Muscle layer of duodenum (tissue), 2 donors: ENCODE results near the gene SPNS2.

Source experiments
- H3K27ac ChIP-seq: one replicate; pipeline ENCODE4 v1.7.0; 2013; ENCODE audit warnings: mild to moderate bottlenecking, low read length
- H3K27me3 ChIP-seq: one replicate; pipeline ENCODE4 v1.7.0; 2013; ENCODE audit warnings: low read depth, mild to moderate bottlenecking, control low read depth, low read length
- H3K36me3 ChIP-seq, 2 donors: one replicate each; pipeline ENCODE4 v1.7.0; 2013; ENCODE audit warnings: low read length in 2 of 2, control low read depth in 1 of 2, mild to moderate bottlenecking in 1 of 2; ENCODE audit not compliant: insufficient read depth in 2 of 2, control insufficient read depth in 1 of 2
- H3K4me1 ChIP-seq, 2 donors: one replicate each; pipeline ENCODE4 v1.7.0; 2013; ENCODE audit warnings: low read length in 2 of 2, mild to moderate bottlenecking in 2 of 2, control low read depth in 1 of 2, moderate library complexity in 1 of 2; ENCODE audit not compliant: insufficient read depth in 2 of 2, control insufficient read depth in 1 of 2
- H3K4me3 ChIP-seq, 2 donors: one replicate each; pipeline ENCODE4 v1.7.0; 2013; ENCODE audit warnings: low read length in 2 of 2, low read depth in 1 of 2, mild to moderate bottlenecking in 1 of 2
- H3K9me3 ChIP-seq, 2 donors: one replicate each; pipeline ENCODE4 v1.7.0; 2013; ENCODE audit warnings: low read length in 2 of 2, control low read depth in 1 of 2, mild to moderate bottlenecking in 1 of 2; ENCODE audit not compliant: control insufficient read depth in 1 of 2
- donor health status: healthy.

Gene SPNS2

DNA sequence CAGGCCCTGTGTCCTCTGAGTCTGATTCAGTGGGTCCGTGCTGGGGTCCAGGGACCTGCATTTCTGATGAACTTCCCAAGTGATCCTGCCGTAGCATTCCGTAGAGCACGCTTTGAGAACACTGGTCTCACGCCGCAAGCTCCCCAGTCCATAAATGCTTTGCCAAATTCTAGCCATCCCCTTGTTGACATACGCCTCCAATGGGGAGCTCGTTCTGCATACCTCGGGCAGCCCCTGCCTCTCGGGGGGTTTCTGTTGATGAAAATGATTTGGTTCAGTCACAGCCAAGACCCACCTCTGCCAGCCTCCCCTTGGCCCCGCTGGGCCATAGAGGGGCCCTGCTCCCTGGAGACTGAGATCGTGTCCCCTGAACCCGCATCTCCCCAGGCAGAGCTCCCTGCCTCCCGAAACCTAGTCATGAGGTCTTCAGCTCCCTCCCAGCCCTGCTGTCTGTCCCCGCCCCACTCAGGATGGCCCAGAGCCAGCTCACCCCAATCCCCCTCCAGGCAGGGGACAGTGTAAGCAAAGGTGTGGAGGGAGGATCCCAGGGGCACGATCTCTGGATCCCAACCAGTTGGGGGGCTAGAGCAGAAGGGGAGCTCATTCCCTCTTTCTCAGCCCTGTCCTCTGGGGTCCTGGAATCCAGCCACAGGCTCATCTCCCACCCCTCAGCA is 16.2 kb upstream of the SPNS2 start:
- no peaks in the 10 kb centered on the region for H3K27me3 ChIP-seq
- peaks cover 4% of the 10 kb centered on the region in 2 donors for H3K4me1 ChIP-seq
- H3K4me3 ChIP-seq: no peak overlapping the region
- H3K27ac ChIP-seq: peak overlapping the region; percentile 4
- H3K9me3 ChIP-seq: no peaks in the 10 kb centered on the region
- H3K36me3 ChIP-seq: no peaks in the 10 kb centered on the region

DNA sequence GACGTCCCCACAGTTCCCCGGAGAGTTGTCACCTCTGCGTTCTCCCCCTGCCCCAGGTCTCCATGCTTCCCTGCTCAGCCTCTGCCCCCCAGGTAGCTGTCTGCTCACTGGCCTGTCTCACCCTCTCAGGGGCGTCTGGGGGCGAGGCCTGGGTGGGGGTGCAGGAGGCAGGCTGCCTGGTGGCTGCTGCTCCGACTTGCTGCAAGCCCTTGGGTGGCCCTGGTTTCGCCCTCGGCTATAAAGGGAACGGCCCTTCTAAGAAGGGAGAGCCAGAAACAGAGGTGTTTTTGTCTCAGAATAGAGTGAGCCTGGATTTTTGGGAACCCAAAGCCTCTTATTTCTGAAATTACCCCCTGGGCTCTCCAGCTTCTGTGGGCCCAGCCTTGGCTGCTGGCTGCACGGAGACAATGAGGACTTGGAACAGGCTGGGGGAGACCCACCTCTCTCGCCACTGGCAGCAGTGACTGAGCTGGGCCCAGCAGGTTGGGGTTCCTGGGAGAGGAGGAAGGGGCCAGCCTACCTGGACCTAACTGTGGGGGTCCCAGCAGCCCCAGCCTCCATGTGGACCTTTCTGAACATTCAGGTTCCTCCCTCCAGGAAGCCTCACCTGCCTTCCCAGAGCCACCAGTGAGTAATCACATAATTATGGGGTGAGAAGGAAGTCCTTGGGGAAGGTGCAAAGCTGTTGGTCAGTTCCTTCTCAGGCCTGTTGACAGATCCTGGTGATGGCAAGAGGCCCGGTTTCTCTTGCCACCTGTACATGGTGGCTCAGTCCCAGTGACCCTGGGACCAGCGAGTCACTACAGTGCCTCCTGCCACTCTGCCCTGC is 15.5 kb upstream of the SPNS2 start:
- H3K9me3 ChIP-seq: no peaks in the 10 kb centered on the region
- H3K4me1 ChIP-seq: peaks cover 4% of the 10 kb centered on the region in 2 donors
- H3K27me3 ChIP-seq: no peaks in the 10 kb centered on the region
- H3K27ac ChIP-seq: peak overlapping the region; percentile 51
- no peak overlapping the region for H3K4me3 ChIP-seq
- H3K36me3 ChIP-seq: no peaks in the 10 kb centered on the region

DNA sequence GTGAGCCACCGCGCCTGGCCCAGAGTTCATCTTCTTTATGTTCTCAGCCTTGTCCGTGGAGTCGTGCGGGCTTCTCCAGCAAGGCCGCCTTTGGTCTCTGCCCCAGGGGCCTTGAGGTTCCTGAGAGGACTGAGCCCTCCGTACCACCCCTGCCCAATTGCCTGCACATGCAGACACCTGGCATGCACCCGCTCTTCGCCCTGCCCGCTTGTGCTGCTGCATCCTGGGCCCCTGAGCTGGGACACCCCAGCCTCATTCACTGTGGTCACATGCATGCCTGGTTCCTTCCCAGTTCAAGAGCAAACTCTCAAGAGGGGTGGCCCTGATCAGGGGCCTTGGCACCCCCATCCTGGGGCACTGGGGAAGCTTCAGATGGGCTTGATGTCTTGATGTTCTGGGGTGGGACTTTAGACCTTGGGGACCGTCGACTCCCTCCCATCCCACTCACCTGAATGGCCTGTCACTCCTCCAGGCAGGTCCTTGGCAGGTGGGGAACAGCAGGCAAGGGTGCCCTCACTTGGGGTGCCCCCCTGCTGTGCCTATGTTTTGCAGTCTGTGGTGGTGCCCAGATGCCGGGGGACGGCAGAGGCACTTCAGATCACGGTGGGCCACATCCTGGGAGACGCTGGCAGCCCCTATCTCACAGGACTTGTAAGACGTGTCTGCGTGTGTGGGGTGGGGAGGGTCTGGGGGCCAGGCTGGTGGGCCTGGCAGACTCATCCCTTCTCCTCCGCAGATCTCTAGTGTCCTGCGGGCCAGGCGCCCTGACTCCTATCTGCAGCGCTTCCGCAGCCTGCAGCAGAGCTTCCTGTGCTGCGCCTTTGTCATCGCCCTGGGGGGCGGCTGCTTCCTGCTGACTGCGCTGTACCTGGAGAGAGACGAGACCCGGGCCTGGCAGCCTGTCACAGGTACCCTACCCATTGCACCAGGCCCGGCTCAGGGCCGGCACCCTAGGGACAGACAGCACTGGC is 12.7 kb upstream of the SPNS2 start:
- H3K9me3 ChIP-seq: no peaks in the 10 kb centered on the region
- H3K36me3 ChIP-seq: no peaks in the 10 kb centered on the region
- no peak overlapping the region for H3K27ac ChIP-seq
- peaks cover 2 to 4% of the 10 kb centered on the region in 2 donors for H3K4me1 ChIP-seq
- H3K4me3 ChIP-seq: peak overlapping the region in 1 of 2 donors; percentile 7
- no peaks in the 10 kb centered on the region for H3K27me3 ChIP-seq

DNA sequence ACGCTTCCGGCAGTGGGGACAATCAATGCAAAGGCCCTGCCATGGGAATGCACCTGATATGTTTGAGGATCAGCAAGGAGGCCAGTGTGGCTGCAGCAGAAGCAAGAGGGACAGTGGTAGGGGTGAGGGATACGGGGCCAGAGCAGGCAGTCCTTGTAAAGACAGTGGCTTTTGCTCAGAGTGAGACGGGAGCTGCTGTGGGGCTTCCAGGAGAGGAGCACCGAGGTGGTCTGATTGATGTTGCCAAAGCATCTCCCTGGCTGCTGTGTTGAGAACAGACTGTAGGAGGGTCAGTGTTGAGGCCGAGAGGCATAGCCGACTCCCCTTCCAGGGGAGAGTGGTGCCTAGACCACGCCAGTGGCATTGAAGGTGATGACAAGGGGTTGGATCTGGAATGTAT is 11.4 kb upstream of the SPNS2 start:
- Histone ChIP-seq H3K27me3 (no peaks in the 10 kb centered on the region), H3K9me3 (no peaks in the 10 kb centered on the region), H3K27ac (no peak overlapping the region), H3K4me1 (peaks cover 0 to 4% of the 10 kb centered on the region in 2 donors), H3K36me3 (no peaks in the 10 kb centered on the region), H3K4me3 (no peak overlapping the region)

DNA sequence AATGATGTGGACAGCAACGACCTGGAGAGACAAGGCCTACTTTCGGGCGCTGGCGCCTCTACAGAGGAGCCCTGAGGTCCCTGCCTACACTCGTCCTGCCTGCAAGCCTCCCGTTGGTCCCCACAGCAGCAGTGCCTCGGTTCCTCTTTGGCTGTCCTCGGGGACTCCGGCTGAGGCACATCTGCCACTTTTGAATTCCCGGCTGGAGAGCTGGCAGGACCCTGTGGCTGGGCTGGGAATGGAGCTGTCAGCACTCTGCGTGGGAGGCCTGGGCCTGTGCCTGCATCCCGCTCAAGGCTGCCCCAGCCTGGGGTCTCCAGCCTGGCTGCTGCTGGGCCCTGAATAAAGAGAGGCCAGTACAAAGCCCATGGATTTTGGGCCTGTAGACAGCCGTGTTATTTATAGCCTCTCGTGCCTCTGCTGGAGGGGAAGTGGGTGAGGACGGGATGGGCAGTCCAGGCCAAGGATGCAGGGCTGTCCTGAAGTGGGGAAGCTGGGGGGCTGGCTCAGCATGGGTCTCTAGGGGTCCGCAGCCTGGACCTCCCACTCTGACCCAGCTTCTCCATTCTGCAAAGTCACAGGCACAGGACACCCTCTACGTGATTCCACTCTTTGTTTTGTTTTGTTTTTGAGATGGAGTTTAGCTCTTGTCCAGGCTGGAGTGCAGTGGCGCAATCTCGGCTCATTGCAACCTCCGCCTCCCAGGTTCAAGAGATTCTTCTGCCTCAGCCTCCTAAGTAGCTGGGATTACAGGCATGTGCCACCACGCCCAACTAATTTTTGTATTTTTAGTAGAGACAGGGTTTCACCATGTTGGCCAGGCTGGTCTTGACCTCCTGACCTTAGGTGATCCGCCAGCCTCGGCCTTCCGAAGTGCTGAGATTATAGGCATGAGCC is 10.6 kb upstream of the SPNS2 start:
- no peaks in the 10 kb centered on the region for H3K27me3 ChIP-seq
- H3K36me3 ChIP-seq: no peaks in the 10 kb centered on the region
- H3K27ac ChIP-seq: no peak overlapping the region
- H3K9me3 ChIP-seq: no peaks in the 10 kb centered on the region
- H3K4me1 ChIP-seq: peaks cover 0 to 9% of the 10 kb centered on the region in 2 donors
- no peak overlapping the region for H3K4me3 ChIP-seq

DNA sequence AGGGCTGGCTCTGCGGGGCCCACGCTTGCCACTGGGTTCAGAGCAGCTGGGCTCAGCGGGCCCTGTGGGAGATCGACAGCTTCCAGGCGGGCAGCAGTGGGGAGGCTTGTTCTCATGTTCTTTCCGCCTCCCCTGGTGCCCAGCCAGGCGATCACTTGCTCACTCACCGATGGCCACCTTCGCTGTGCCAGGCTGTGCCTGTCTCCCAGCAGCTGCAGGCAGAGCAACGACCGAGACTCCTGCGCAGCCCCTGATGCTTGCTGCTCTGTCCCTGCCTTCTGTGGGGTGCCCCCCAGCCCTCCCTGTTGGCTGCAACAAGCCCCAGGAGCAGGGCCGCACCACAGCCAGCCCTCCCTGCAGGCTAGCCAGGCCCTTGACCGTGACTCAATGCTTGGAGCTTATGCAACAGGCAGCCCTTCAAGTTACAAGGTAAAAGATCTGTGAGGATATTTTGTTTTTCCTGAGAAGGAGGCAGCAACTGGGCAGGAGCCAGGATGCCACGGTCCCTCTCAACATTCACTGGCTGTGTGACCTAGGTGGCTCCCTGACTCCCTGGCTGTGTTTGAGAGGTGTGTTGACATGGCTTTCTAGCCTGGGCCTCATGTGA is 9.6 kb upstream of the SPNS2 start:
- no peaks in the 10 kb centered on the region for H3K36me3 ChIP-seq
- no peak overlapping the region for H3K27ac ChIP-seq
- H3K9me3 ChIP-seq: no peaks in the 10 kb centered on the region
- H3K4me1 ChIP-seq: peaks cover 0 to 5% of the 10 kb centered on the region in 2 donors
- H3K27me3 ChIP-seq: no peaks in the 10 kb centered on the region
- no peak overlapping the region for H3K4me3 ChIP-seq

DNA sequence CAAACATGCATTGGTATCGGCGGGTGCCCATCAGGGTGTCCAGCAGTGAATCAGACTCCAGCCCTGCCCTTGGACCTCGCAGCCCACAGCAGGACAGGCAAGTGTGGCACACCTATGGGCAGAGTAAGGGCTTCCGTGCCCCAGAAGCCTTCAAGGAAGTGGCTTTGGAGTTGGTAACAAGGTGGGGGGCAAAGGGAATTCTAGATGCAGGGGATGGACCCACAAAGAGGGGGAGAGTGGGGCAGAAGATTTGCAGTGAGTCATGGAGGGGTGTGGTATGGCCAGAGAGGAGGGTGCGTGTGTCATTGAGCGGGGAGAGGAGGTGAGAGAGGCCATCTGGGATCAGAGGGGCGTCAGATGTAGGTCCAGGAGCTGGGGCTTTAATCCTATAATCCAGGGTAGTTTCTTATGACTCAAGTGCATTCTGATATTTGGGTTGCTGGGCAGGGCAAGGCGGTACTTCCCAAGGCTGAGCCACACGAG is 8.5 kb upstream of the SPNS2 start:
- Histone ChIP-seq H3K4me1 (peaks cover 0 to 5% of the 10 kb centered on the region in 2 donors), H3K36me3 (no peaks in the 10 kb centered on the region), H3K27me3 (no peaks in the 10 kb centered on the region), H3K27ac (no peak overlapping the region), H3K4me3 (no peak overlapping the region), H3K9me3 (no peaks in the 10 kb centered on the region)

DNA sequence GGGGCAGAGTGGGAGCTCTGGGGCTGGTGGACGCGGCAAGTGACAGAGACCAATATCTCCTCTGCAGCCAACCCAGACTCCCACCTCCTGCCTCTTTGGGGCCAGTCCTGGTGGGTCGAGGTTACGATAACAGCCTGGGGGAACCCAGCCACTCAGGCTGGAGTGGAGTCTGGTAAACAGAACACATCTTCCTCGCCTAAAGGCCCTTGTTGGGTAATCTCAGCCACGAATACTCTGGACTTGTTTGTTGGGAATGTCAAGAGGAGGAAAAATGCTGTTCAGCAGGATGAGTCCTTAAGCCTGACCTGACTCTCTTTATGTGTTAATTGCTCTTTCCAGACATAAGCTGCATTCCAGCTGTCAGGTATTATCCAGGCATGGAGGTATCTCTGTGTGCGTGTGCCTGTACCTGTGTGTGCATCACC is 8.0 kb upstream of the SPNS2 start:
- H3K36me3 ChIP-seq: no peaks in the 10 kb centered on the region
- H3K4me1 ChIP-seq: peaks cover 0 to 5% of the 10 kb centered on the region in 2 donors
- H3K27ac ChIP-seq: no peak overlapping the region
- no peaks in the 10 kb centered on the region for H3K9me3 ChIP-seq
- no peak overlapping the region for H3K4me3 ChIP-seq
- H3K27me3 ChIP-seq: no peaks in the 10 kb centered on the region

DNA sequence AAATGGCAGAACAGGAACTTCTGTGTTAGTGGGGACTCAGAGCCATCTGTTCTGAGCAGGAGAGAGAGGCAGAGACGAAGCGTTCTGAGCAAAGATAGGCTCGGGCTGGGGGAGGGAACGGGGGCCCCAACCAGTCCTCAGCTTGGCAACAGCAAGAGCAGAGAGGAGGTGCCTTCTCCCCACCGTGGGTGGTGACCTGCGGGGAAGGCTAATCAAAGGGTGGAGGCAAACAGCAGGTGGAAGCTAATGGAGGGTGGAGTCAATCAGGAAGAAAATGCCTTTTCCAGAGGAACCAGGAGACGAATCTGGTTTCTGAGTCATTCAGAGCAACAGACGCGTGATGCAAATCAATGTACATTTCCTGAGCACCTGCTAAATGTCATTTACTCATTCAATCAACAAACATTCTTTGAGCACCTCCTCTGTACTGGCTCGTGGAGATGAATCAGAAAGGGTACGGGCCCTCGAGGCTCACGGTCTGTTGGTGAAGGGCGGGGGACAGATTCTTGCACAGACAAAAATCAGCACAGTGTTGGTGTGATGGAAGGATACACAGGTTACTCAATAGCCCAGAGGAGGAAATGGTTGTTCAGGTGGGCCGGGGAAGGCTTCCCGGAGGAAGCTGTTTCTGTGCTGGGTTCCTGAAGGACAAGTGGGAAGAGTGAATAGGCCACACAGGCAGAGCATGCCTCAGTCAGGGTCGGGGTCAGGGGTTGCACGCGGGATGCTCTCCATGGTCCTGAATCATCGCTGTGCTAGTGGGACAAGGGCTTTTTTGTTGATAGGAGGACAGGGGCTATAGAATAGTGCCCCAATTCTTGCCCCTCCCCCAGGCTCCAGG is 5.7 kb upstream of the SPNS2 start:
- Histone ChIP-seq H3K27me3 (no peaks in the 10 kb centered on the region), H3K4me3 (no peak overlapping the region), H3K27ac (no peak overlapping the region), H3K4me1 (peaks cover 0 to 5% of the 10 kb centered on the region in 2 donors), H3K36me3 (no peaks in the 10 kb centered on the region), H3K9me3 (no peaks in the 10 kb centered on the region)
